Neutrophil (primary cell): Measurements from ENCODE around the gene DZIP1.
"Not testable (repeated sequence)": the region's sequence is repeated elsewhere in the genome, so short reads cannot be mapped to it uniquely, and the experiment has no call there.

Source experiments
- H3K27ac ChIP-seq: fragments of 200-600 bp; sonication (generic); 2 replicates; pipeline ENCODE4 v1.5.1; 2016; ENCODE audit warnings: mild to moderate bottlenecking, moderate library complexity
- H3K27me3 ChIP-seq: fragments of 200-600 bp; sonication (generic); 2 replicates; pipeline ENCODE4 v1.6.0; 2016; ENCODE audit warnings: mild to moderate bottlenecking
- H3K36me3 ChIP-seq: fragments of 200-600 bp; sonication (generic); 2 replicates; pipeline ENCODE4 v1.5.1; 2017
- H3K4me1 ChIP-seq, 2 experiments: fragments of 200-600 bp in 1 of 2; sonication (generic) in 1 of 2; 1 replicate in 1 of 2; 2 replicates in 1 of 2; pipeline versions ENCODE4 v1.5.1 to v1.6.1; 2013 to 2016; ENCODE audit warnings: low read depth in 1 of 2, low read length in 1 of 2, mild to moderate bottlenecking in 1 of 2, moderate library complexity in 1 of 2; ENCODE audit not compliant: control insufficient read depth in 1 of 2, insufficient read depth in 1 of 2
- H3K4me3 ChIP-seq, 2 experiments: fragments of 200-600 bp in 1 of 2; sonication (generic) in 1 of 2; 1 replicate in 1 of 2; 2 replicates in 1 of 2; pipeline ENCODE4 v1.5.1; 2013 to 2016; ENCODE audit warnings: low read depth in 1 of 2, low read length in 1 of 2, mild to moderate bottlenecking in 1 of 2, moderate library complexity in 1 of 2
- H3K9me3 ChIP-seq: fragments of 200-600 bp; sonication (generic); 2 replicates; pipeline ENCODE4 v1.5.1; 2016
- CTCF ChIP-seq: fragments of 200-600 bp; sonication (generic); IDR thresholded peaks from 2 replicates; pipeline ENCODE4 v1.5.1; 2016; ENCODE audit warnings: antibody characterized with exemption

Gene DZIP1

GRCh38 chr13:95678967-95679366 lies 34.5 kb upstream of the DZIP1 start:
- Histone ChIP-seq H3K4me3 (peak overlapping the region; percentile 94 to 97), H3K27ac (peak overlapping the region; percentile 96)
- TF ChIP-seq CTCF: no peak

GRCh38 chr13:95677564-95678266 lies 33.2 kb upstream of the DZIP1 start:
- H3K36me3 ChIP-seq: no peaks in the 10 kb centered on the region
- H3K4me1 ChIP-seq: peaks cover 81 to 83% of the 10 kb centered on the region in 2 experiments
- no peaks in the 10 kb centered on the region for H3K9me3 ChIP-seq
- peak overlapping the region; percentile 94 to 97 for H3K4me3 ChIP-seq
- peak overlapping the region; percentile 96 for H3K27ac ChIP-seq
- no peaks in the 10 kb centered on the region for H3K27me3 ChIP-seq
- no peak for TF ChIP-seq CTCF

More at GRCh38 chr13:95678967-95679366, 34.5 kb upstream of the DZIP1 start:
- H3K36me3 ChIP-seq: no peaks in the 10 kb centered on the region
- H3K4me1 ChIP-seq: peaks cover 82 to 86% of the 10 kb centered on the region in 2 experiments
- H3K27me3 ChIP-seq: no peaks in the 10 kb centered on the region
- no peaks in the 10 kb centered on the region for H3K9me3 ChIP-seq

DNA sequence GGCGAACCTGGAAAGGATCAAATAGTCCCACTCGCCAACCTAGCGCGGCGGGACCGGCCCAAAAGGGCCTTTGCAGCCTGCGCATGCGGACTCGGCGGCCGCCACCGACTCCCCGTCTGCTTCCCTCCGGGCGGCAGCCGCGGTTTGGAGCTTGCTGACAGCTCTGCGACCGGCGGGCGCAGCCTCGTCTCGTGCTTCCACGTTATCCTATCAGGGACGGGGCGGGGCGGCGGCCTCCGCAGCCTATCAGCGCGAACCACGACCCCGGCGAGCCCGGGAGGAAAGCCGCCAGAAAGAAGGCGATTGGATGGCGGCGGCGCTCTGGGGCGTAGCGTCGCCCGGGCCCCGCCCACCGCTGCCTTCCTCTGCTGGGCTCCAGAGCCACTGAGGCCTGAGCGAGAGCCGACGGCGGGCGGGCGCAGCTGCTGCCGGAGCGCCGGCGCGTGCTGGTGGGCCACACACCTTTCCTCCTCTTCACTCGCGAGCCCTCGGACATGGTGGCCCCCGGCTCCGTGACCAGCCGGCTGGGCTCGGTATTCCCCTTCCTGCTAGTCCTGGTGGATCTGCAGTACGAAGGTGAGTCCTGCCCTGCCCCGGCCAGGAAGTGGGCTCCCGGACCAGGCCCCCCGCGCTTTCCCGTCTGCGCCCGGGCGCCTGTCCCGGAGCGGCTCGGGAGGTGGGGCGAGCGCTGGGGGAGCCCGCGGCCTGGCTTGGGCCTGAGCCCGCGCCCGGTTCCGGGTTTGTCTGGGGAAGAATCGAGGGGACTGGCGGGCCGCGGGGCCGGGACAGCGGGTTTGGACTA lies 32.5 kb upstream of the DZIP1 start, which contains the start of gene DNAJC3:
TSS of gene DNAJC3 (plus strand) at position 378 of the 802 bp plus-strand sequence. CDS start at position 495, 117 bp downstream.
- Histone ChIP-seq H3K9me3 (no peaks in the 10 kb centered on the region), H3K4me3 (peak within 1 kb of the TSS; percentile 94 to 97), H3K36me3 (no peaks in the 10 kb centered on the region), H3K4me1 (peaks cover 74 to 75% of the 10 kb centered on the region in 2 experiments), H3K27ac (peak within 1 kb of the TSS; percentile 96), H3K27me3 (no peaks in the 10 kb centered on the region)
- TF ChIP-seq CTCF: peak; percentile 24

DNA sequence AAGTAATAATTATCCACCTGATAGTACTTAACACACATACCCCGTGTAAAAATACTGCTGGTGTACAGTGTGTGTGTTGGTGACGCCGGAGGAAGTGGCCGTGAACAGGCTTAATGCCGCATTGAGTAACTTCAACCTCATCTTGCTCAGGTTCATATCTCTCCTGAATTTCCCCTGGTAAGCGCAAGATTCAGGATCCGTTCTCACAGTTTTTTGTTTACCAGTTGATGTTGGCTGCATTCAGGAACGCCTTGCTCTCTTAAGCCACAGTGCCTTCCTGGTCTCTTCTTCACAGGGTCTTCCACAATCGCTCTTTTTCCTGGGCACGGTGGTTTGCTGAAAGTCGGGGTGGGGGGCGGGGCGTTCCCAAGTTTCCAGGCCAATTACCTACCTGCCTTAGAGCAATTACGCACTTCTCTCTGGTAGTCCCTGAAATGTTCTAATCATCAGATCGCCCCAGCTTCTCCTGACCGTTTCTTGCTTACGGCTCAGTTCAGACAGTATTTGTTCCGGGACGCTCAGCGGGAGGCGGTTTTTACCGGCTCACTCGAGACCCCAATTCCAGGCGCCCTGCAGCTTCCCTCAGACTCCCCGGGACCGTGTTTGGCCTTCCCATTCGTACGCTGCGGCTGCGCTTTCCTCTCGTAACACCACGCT lies 31.7 kb upstream of the DZIP1 start:
- Histone ChIP-seq H3K27me3 (no peaks in the 10 kb centered on the region), H3K4me3 (peak overlapping the region; percentile 94 to 97), H3K4me1 (peaks cover 66 to 68% of the 10 kb centered on the region in 2 experiments), H3K27ac (peak overlapping the region; percentile 96), H3K36me3 (no peaks in the 10 kb centered on the region), H3K9me3 (no peaks in the 10 kb centered on the region)
- TF ChIP-seq CTCF: no peak

- Histone ChIP-seq H3K4me3 (no peak overlapping the region), H3K9me3 (peaks cover 5% of the 10 kb centered on the region), H3K27me3 (no peaks in the 10 kb centered on the region), H3K4me1 (peaks cover 32% of the 10 kb centered on the region in 2 experiments), H3K36me3 (no peaks in the 10 kb centered on the region), H3K27ac (no peak overlapping the region)
- TF ChIP-seq CTCF: no peak
Measured at GRCh38 chr13:95671597-95671996, 27.1 kb upstream of the DZIP1 start.

- not testable (repeated sequence) for H3K9me3 ChIP-seq, H3K27me3 ChIP-seq, H3K27ac ChIP-seq, H3K36me3 ChIP-seq, H3K4me3 ChIP-seq, H3K4me1 ChIP-seq
Measured at GRCh38 chr13:95667235-95667634, 22.7 kb upstream of the DZIP1 start.
